ENCODE data around the gene NKG7.

- TF ChIP-seq POLR2AphosphoS5 (IDR thresholded peaks at IDR 0.05; ENCODE audit: borderline replicate concordance, low read depth, low read length), result no peak
- no peak for TF ChIP-seq EZH2 (IDR thresholded peaks at IDR 0.05)
These were observed 48.3 kb downstream of the NKG7 start for GRCh38 chr19:51324167-51324481.

All from SK-N-MC (cell line).